NCI-H187 treated with DMSO at 0.1 percent for 48 hours (cell line): ENCODE measurements around the gene USP46.

Experiments used
- DNase-seq: peaks from one replicate; lab custom pipeline; 2025; lab: John Stamatoyannopoulos, UW

Gene USP46

DNA sequence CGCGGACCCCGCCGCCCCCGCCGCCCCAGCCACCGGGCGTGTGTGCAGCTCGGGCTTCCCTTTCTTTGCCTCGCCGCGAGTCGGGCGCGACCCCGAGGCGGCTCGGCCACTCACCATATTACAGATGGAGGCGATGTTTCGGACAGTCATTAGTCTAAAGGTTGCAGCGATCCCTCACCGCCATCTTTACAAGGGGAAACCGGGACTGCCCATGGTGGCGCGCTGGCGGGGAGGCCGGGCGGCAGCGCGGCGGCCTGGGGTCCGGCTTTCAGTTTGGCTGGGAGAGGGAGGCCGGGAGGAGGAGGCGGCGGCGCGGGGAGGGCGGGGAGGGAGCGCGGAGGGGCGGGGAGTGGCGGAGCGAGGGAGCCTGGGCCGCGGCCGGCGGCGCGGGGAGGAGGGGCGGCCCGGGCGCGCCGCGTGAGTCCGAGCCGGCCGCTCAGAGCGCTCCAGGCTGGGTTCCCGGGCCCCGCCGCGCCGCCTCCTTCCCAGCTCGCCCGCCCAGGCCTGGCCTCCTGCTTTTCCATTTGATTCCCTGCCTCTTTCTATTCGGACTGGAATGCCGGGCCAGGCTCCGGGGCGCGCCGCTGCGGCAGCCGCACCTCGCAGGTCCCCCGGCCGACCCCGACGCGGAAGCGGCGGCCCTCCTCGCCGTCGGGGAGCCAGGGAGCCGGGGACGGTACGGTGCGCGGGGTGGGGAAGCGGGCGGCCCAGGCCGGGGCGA is at the start of gene USP46:
Gene USP46 (minus strand): TSS at position 301 of the 721 bp plus-strand sequence. CDS start 151 bp downstream, at position 150.
- DNase-seq, result peak; percentile 4

DNA sequence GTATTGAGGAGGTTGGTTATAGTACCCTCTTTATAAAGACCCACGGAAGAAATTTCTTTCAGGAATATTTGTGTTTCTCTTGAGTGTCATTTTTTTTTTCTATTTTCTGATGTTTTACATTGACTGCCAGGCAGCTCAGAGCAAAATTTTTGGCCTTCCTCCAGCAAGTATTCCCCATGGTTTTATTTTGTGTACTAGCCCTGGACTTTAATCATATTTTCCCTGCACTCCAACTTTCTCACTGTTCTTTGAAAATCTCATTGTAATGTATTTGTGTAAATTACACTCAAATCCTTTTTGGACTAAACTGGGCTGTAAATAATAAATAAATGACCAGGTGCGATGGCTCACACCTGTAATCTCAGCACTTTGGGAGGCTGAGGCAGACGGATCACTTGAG is 45.6 kb upstream of the USP46 start:
- no peak for DNase-seq

DNA sequence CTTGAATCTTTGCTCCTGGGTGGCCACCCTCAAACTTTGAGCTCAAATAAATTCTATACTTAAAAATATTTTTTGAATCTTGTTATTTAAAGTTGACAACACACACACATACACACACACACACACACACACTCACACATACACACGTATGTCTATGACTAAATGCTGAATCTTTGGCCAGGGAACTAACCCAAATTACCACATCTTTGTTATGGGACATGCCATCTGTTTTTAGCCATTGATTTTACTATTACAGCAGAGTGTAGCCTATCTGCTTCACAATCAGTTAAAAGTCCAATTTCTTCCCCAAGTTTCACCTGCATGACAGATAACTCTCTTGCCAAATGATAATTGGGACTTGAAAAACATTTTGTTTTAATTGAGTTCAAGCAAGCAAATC is 45.0 kb upstream of the USP46 start:
- no peak for DNase-seq

GRCh38 chr4:52701207-52701606 is 42.1 kb upstream of the USP46 start:
- DNase-seq, result no peak

DNA sequence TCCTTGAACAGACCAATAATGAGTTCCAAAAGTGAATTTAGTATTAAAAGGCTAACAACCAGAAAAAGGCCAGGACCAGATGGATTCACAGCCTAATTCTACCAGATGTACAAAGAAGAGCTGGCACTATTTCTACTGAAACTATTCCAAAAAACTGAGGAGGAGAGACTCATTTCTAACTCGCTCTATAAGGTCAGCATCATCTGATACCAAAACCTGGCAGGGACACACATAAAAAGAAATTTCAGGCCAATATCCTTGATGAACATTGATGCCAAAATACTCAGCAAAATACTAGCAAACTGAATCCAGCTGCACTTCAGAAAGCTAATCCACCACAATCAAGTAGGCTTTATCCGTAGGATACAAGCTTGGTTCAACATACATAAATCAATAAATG is 35.8 kb upstream of the USP46 start:
- no peak for DNase-seq

DNA sequence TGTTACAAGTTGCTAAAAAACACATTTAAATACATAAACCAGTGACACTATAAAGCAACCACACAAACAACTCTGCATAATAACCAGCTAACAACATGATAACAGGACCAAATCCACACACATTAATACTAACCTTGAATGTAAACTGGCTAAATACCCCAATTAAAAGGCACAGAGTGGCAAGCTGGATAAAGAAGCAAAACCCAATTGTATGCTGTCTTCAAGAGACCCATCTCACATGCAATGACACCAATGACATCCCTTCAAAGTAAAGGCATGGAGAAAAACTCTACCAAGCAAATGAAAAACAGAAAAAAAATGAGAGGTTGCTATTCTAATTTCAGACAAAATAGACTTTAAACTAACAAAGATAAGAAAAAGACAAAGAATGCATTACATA is 34.4 kb upstream of the USP46 start:
- DNase-seq, result no peak

GRCh38 chr4:52689096-52689495 is 30.0 kb upstream of the USP46 start:
- DNase-seq, result no peak

- DNase-seq, result no peak
Measured at GRCh38 chr4:52687696-52688095, 28.6 kb upstream of the USP46 start.

DNA sequence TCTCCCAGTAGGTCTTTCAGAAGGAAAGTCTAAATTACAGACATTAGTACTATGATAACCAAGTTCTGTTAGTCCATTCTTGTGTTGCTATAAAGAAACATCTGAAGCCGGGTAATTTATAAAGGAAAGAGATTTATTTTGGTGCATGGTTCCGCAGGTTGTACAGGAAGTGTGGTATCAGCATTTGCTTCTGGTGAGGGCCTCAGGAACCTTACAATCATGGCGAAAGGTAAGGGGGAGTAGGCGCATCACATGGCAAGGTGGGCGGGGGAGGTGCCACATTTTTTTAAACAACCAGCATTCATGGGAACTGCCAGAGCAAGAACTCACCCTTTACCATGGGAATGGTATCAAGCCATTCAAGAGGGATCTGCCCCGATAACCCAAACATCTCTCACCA is 26.2 kb upstream of the USP46 start:
- DNase-seq, result no peak

GRCh38 chr4:52684896-52685295 is 25.8 kb upstream of the USP46 start:
- no peak for DNase-seq

GRCh38 chr4:52680381-52680780 is 21.3 kb upstream of the USP46 start:
- no peak for DNase-seq

DNA sequence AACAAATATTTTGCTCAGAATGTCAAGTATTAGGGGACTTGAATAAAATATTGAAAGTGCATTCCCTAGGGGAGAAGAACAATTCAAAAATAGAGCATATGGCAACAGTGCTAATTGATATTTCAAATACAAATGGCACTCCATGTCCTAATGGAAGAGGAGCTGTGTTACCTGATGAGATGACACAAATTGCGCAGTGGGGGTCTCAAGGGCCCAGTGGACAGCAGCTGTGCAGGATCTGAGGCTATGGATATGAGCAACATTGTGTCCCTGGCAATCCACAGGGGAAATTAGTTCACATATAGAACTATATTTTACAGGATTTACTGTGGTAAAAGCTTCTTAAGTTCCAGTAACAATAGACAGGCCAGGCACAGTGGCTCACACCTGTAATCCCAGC is 17.4 kb upstream of the USP46 start:
- no peak for DNase-seq

- no peak for DNase-seq
Measured at GRCh38 chr4:52675111-52675510, 16.0 kb upstream of the USP46 start.

DNA sequence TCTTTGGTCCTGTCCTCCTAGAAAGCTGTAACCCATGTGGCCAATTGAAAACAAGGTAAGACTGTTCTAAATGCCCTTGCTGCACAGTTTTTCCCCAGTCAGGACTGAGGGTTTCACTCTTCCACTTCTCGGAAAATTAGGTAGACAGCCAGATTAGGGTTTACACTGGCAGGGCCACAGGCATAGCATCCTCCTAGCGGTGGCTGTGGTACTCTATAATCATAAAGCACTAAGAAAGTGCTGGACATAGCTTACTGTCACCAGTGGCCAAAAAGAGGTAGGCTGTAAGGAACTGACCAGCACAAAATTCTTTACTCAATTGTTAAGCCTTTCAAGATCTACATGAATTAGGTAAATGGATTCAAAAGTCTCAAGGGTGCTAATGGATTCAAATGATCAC is 11.6 kb upstream of the USP46 start:
- no peak for DNase-seq

DNA sequence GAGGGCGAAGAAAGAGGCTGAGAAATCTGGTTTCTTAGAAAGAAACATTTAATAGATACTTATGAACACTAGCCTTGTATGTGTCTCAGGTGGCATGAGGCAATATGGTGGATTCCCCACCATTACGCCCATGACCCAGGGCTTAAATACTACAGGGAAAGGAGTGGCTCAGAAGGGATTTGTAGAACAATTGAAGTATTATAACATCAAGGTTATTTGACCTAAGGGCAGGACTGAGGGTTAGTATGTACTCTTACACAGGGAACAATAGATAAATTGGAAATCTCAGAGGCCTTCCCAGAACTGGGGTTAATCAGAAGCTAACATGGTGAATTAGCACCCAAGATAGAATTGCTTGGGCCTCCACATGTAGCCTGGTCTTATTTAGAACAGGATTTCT is 11.0 kb upstream of the USP46 start:
- DNase-seq, result no peak

DNA sequence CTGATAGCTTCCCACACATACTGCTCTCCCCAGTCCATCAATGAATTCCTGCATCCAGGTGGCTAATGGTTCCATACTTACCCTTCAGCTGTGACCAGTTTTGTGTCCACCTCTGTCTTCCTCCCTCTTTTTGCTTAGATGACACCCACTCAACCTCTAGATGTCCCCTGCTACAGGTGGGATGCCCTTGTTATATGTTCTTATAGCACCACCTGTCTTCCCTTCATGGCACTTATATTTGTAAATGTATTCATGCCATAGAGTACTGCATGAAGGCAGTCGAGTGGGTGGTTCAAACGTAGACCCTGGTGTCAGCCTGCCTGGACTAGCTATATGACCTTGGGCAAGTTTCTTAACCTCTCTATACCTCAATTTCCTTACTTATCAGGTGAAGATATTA is 6.5 kb upstream of the USP46 start:
- no peak for DNase-seq

DNA sequence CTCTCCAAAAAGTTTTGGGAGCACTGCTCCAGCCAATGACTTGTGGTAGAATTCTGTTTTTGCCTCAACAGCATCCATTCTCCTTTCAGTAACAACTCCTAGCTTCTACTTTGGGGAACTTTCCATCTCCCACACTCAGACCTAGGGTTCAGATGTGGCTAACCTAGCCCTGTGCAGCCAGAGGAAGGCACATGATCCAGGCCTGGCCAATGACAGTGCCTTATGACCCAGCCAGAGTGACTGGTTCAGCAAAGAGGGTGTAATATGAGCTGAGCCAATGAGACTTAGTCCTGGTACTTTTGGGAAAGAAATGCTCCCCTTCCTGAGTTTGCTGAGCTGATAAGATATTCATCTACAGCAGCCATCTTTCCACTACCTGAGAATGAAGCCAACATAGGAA is 5.4 kb upstream of the USP46 start:
- no peak for DNase-seq

- no peak for DNase-seq
Measured at GRCh38 chr4:52661966-52662690, 3.0 kb upstream of the USP46 start.

- no peak for DNase-seq
Measured at GRCh38 chr4:52660643-52661042, 1.5 kb upstream of the USP46 start.

GRCh38 chr4:52659722-52660261 is 691 bp upstream of the USP46 start:
- no peak for DNase-seq

DNA sequence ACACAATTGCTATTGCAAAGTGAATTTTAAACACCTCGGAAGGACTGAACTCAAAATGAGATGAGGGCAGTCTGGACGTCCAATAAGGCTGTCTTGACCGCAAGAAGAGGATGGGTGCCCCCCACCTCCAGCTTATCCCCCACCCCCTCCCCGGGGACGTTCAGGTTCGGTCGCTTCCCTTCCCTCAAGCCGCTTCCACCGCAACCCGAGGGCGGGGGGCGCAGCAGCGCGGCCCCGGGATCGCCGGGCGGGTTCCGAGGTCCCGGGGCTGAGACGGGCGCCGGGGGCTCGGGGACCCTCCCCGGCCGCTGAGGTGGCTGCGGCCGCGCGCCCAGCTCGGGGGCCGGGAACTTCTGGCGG is 480 bp downstream of the USP46 start:
- DNase-seq, result no peak

- DNase-seq, result no peak
Measured at GRCh38 chr4:52657618-52658501, 1.2 kb downstream of the USP46 start.

GRCh38 chr4:52657292-52657617 is 1.8 kb downstream of the USP46 start:
- DNase-seq, result no peak
